A549 treated with dexamethasone at 1 μM for 4 hours (cell line): ENCODE results near the gene MTERF1. TPM values are rescaled to one million over a fixed set of nuclear protein-coding genes. Genes with fewer than 3 reads are reported as not detected.

ENCODE experiments used
- total RNA-seq: library from RNA; stranded (reverse); fragments of 200-300 nt; extraction: Qiagen RNA extraction; gene quantifications from 5 replicates; pipeline ENCODE4 v1.2.3, GENCODE V29; 2022

MTERF1 gene, protein sequence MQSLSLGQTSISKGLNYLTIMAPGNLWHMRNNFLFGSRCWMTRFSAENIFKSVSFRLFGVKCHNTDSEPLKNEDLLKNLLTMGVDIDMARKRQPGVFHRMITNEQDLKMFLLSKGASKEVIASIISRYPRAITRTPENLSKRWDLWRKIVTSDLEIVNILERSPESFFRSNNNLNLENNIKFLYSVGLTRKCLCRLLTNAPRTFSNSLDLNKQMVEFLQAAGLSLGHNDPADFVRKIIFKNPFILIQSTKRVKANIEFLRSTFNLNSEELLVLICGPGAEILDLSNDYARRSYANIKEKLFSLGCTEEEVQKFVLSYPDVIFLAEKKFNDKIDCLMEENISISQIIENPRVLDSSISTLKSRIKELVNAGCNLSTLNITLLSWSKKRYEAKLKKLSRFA
- total RNA-seq: 12.0 to 14.7 TPM (median 13.6 TPM) in 5 replicates

DNA sequence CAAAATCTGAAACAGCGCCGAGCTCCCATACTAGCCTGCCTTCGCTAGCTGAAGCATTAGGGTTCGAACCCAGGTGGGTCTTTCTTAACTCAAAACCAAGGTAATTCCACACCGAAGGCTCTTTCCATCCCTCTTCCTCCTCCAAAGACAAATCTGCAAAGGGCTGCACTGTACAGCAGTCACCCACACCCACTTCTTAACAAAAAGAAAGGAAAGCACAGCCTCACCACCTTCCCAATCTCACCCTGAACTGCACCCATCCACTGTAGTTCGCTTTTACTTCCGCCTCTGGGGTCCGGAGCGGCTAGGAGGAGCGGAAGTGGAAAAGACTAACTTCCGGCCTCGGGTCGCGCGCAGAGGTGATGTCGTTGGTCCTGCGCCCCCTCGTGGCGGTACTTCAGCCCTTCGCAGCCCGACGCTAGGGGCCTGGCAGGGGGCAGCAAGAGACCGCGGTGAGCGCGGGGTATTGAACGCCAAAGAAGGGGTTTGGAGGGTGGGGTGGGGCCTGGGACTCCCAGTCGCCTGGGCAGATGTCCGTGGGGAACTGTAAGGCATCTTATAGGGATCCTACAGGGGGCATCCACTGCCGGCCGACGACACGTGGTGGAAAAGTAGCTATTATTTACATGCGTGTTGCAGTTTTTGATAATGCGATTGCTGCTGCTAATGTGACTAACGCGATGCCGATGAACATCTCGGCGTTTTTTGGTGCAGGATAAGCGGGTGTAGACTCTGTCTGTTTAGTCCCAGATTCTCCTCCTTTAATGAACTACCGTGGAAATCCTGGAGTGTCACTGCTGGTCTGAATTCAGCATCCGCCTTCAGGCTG is at the start of gene MTERF1:
Gene MTERF1, minus strand, starts transcription at position 290 of the 829 bp plus-strand sequence. CDS start 619 bp downstream, outside the sequence.

Other genes with a start within 250 kb of the MTERF1 start
- gene AKAP9, start 60.2 kb upstream of the MTERF1 start, total RNA-seq: 11.8 to 16.9 TPM (median 15.3 TPM) in 5 replicates